Activated T-helper 17 cell treated with anti-CD3 and anti-CD28 coated beads, Interleukin-2, amount 50 U/mL, for 72 hours (primary cell): ENCODE data around the gene PDE4D. TPM values are rescaled to one million over a fixed set of nuclear protein-coding genes. Genes with fewer than 3 reads are reported as not detected.
"Not testable (repeated sequence)": the region's sequence is repeated elsewhere in the genome, so short reads cannot be mapped to it uniquely, and the experiment has no call there.

Experiments used
- ATAC-seq: fragments of 150-1000 bp; cut with Tn5 transposase; replicated peaks from 2 replicates; pipeline ENCODE4 v1.10.0; 2021; ENCODE audit warnings: mild to moderate bottlenecking, moderate library complexity
- H3K27ac Mint-ChIP-seq: one replicate; pipeline ENCODE4 v1.8.0; 2022; ENCODE audit warnings: mixed read lengths
- H3K27me3 Mint-ChIP-seq: one replicate; pipeline ENCODE4 v1.8.0; 2022; ENCODE audit warnings: mixed read lengths
- H3K36me3 Mint-ChIP-seq: one replicate; pipeline ENCODE4 v1.8.0; 2022; ENCODE audit warnings: low read depth, mild to moderate bottlenecking, mixed read lengths
- H3K4me1 Mint-ChIP-seq: one replicate; pipeline ENCODE4 v1.8.0; 2022; ENCODE audit warnings: mixed read lengths
- H3K4me3 Mint-ChIP-seq: one replicate; pipeline ENCODE4 v1.8.0; 2022; ENCODE audit warnings: mild to moderate bottlenecking, mixed read lengths
- H3K9me3 Mint-ChIP-seq: one replicate; pipeline ENCODE4 v1.8.0; 2022; ENCODE audit warnings: mixed read lengths
- total RNA-seq, 2 donors: library from RNA; stranded (reverse); gene quantifications; one replicate each; pipeline ENCODE4 v1.2.3, GENCODE V29; 2022

Gene PDE4D
- total RNA-seq, 2 donors from 2014 or later = 68.9 to 125 TPM

DNA sequence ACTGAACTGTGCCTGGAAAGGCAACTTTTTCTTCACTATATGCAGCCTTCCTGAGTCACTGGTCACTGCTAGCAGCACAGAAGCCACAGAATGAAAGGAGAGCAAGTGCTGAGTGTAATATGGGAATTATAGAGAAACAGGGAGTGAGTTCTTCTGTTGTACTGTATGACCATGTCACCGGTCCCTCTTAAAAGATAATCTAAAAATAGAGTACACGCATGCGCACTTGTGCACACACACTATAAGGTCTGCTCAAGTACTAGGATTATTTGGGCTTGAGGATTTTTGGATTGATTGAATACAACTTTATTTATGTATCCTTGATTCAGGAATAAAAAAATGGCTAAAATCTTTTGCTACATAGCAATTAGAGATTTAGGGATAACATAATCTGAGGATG, 571.9 kb downstream of the PDE4D start:
- H3K4me1 Mint-ChIP-seq = no peaks in the 10 kb centered on the region
- no peaks in the 10 kb centered on the region for H3K36me3 Mint-ChIP-seq
- no peak overlapping the region for H3K27ac Mint-ChIP-seq
- H3K4me3 Mint-ChIP-seq = no peak overlapping the region
- no peaks in the 10 kb centered on the region for H3K9me3 Mint-ChIP-seq
- ATAC-seq = no peak
- H3K27me3 Mint-ChIP-seq = peaks cover 6% of the 10 kb centered on the region

DNA sequence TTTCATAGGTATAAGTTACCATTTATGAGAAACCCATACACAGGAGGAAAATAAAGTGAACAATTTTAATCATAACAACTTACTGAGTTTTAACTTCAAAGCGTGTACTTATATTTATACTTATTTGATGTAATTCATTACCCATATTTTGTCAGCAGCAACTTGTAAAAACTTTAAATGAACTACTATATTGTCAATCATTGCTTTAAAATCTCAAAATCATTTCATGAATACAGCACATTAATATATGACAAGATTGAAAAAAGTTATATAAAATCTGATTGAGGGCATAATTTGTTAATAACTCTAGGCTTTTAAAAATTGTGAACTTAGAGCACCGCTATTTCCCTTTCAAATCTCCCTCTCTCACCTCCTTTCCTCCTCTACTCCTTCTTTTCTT, 573.1 kb downstream of the PDE4D start:
- H3K9me3 Mint-ChIP-seq = no peaks in the 10 kb centered on the region
- no peak overlapping the region for H3K4me3 Mint-ChIP-seq
- ATAC-seq = no peak
- no peaks in the 10 kb centered on the region for H3K36me3 Mint-ChIP-seq
- peaks cover 6% of the 10 kb centered on the region for H3K27me3 Mint-ChIP-seq
- no peak overlapping the region for H3K27ac Mint-ChIP-seq
- no peaks in the 10 kb centered on the region for H3K4me1 Mint-ChIP-seq

DNA sequence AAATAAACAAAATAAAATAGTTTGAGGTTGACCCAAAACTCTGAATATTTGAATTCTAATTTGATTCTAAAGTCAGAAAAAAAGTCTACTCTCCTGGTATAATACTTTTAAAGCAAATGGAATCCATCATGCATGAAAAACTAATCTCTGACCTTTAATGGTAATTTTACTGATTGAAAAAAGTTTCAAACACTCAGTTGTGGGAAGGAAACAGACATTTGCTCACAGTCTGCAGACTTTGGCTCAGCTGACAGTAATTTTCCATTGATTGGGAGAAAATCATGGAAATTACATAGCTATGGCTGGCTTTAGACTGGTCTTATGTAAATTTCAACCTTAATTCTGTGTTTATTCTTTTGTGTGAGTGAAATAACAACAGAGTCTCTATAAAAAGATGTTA, 574.3 kb downstream of the PDE4D start:
- ATAC-seq = no peak
- Mint-ChIP-seq H3K4me1 (no peaks in the 10 kb centered on the region), H3K27me3 (peaks cover 6% of the 10 kb centered on the region), H3K36me3 (no peaks in the 10 kb centered on the region), H3K4me3 (no peak overlapping the region), H3K27ac (no peak overlapping the region), H3K9me3 (no peaks in the 10 kb centered on the region)

DNA sequence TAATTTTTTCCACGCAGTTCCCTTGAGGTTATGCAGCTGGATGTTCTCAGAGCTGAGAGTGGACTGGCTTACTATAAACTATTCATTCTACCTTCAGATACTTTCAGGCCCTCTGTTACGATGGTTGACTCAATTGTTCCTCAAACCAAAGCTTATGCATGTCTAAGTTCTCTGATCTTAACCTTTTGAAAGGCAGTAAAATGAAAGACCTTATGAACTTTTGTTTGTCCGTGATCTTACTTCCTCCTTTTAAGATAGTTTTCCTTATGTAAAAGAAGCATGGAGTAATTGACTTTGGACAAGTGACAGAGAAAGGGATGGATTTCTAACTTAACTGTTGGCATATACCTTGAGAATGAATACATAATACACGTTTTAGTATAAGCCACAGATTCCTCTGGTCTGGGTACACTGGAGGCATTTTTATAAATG, 575.7 kb downstream of the PDE4D start:
- Mint-ChIP-seq H3K9me3 (no peaks in the 10 kb centered on the region), H3K4me3 (no peak overlapping the region), H3K36me3 (no peaks in the 10 kb centered on the region), H3K27me3 (no peaks in the 10 kb centered on the region), H3K4me1 (no peaks in the 10 kb centered on the region), H3K27ac (no peak overlapping the region)
- ATAC-seq = no peak

DNA sequence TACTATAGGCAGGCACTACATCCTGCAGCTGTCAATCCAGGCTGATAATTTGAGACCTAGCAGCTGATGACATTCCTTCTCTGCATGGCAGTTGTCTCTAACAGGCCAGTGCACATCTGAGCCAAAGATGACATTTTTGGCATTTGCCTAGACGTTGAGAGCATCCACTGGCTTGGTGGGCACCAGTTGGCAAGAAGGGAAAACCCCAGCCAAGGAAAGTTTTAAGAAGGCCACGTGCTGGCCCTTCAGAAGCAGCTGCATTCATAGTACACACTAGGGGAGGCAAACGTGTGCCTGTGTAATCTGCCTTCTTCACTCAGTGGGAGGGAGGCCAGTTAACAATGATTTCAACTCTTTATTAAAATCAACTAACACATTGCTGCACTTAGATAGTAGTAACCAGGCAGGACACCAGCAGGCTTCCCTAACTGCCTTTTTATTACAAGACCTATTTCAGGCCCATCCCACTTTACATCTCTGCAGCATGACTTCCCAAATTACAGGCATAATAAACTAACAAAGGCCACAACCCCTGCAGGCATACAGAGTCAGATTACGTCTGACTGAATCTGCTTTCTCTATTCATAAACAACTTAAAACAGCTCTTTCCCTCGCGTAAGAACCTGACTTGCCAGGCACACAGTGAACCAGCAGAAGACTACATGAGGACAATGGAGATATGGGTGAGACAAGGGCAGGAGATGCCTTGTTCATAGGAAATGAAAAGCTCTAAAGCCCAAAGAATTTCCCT, 576.3 kb downstream of the PDE4D start:
- no peak for ATAC-seq
- H3K4me1 Mint-ChIP-seq = no peaks in the 10 kb centered on the region
- no peaks in the 10 kb centered on the region for H3K9me3 Mint-ChIP-seq
- H3K4me3 Mint-ChIP-seq = no peak overlapping the region
- no peaks in the 10 kb centered on the region for H3K36me3 Mint-ChIP-seq
- no peak overlapping the region for H3K27ac Mint-ChIP-seq
- peaks cover under 1% of the 10 kb centered on the region for H3K27me3 Mint-ChIP-seq

DNA sequence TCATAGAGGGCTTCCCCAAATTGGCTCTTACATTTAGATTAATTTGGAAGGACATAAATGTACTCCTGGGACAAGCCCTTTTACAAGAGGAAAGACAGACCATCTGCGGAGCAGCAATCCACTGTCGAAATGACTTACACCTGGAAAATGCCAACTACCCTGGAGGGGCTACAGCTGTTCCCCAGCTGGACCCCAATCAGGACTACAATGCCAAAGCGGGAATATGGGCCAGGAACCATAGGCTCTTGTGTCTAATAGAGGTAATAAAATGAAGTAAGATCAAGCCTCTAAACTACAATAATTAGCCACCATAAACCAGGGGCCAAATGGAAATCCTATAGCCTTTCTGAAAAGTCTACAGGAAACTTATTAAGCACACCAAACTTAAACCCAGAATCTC, 581.3 kb downstream of the PDE4D start:
- peaks cover 4% of the 10 kb centered on the region for H3K27me3 Mint-ChIP-seq
- H3K4me1 Mint-ChIP-seq = no peaks in the 10 kb centered on the region
- ATAC-seq = no peak
- H3K27ac Mint-ChIP-seq = no peak overlapping the region
- no peak overlapping the region for H3K4me3 Mint-ChIP-seq
- no peaks in the 10 kb centered on the region for H3K9me3 Mint-ChIP-seq
- no peaks in the 10 kb centered on the region for H3K36me3 Mint-ChIP-seq

DNA sequence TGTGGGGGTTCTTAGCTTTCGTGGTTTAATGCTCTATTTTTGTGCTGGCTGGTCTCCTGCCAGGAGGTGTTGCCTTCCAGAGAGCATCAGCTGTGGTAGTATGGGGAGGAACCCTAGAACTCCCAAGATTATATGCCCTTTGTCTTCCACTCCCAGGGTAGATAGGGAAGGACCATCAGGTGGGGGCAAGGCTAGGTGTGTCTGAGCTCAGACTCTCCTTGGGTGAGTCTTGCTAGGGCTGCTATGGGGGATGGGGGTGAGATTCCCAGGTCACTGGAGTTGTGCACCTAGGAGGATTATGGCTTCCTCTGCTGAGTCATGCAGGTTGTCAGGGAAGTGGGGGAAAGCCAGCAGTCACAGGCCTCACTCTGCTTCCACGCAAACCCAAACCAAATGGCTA, 584.8 kb downstream of the PDE4D start:
- not testable (repeated sequence) for H3K4me3 Mint-ChIP-seq, H3K4me1 Mint-ChIP-seq, H3K9me3 Mint-ChIP-seq, H3K27me3 Mint-ChIP-seq, ATAC-seq, H3K27ac Mint-ChIP-seq, H3K36me3 Mint-ChIP-seq

DNA sequence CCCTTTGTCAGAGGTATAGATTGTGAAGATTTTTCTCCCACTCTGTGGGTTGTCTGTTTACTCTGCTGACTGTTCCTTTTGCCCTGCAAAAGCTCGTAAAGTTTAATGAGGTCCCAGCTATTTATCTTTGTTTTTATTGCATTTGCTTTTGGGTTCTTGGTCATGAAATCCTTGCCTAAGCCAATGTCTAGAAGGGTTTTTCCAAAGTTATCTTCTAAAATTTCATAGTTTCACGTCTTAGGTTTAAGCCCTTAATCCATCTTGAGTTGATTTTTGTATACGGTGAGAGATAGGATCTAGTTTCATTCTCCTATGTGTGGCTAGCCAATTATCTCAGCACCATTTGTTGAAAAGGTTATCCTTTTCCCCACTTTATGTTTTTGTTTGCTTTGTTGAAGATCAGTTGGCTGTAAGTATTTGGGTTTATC, 590.2 kb downstream of the PDE4D start:
- H3K36me3 Mint-ChIP-seq, H3K9me3 Mint-ChIP-seq, H3K4me3 Mint-ChIP-seq, ATAC-seq, H3K27me3 Mint-ChIP-seq, H3K27ac Mint-ChIP-seq, H3K4me1 Mint-ChIP-seq: not testable (repeated sequence)

DNA sequence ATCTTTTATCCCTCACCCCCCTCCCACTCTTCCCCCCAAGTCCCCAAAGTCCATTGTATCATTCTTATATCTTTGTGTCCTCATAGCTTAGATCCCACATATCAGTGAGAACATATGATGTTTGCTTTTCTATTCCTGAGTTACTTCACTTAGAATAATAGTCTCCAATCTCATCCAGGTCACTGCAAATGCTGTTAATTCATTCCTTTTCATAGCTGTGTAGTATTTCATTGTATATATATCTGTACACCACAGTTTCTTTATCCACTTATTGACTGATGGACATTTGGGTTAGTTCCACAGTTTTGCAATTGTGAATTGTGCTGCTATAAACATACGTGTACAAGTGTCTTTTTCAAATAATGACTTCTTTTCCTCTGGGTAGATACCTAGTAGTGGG, 591.0 kb downstream of the PDE4D start:
- not testable (repeated sequence) for H3K4me1 Mint-ChIP-seq, ATAC-seq, H3K27me3 Mint-ChIP-seq

DNA sequence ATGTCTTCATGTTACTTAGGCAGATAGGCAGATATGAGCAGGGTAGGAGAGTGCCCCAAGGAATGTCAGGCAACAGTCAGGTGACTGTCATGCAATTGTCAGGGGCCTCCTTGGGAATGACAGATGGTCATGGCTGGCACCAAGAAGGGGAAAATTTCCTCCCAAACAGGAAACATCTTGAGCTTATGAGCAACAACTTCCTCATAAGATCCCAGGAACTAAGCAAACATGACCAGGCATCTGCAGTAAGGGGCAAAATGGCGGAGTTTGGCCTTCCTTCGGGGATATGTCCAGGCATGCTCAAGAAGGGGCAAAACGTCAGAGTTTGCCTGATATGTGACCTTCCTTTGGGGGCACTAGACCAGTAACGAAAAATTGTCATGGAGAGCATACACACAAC, 591.8 kb downstream of the PDE4D start:
- Mint-ChIP-seq H3K4me3 (no peak overlapping the region), H3K36me3 (no peaks in the 10 kb centered on the region), H3K4me1 (peaks cover 3% of the 10 kb centered on the region), H3K27me3 (no peaks in the 10 kb centered on the region), H3K9me3 (no peaks in the 10 kb centered on the region), H3K27ac (no peak overlapping the region)
- no peak for ATAC-seq

More for the DNA sequence above, 591.0 kb downstream of the PDE4D start:
- H3K9me3 Mint-ChIP-seq, H3K4me3 Mint-ChIP-seq, H3K36me3 Mint-ChIP-seq, H3K27ac Mint-ChIP-seq: not testable (repeated sequence)

DNA sequence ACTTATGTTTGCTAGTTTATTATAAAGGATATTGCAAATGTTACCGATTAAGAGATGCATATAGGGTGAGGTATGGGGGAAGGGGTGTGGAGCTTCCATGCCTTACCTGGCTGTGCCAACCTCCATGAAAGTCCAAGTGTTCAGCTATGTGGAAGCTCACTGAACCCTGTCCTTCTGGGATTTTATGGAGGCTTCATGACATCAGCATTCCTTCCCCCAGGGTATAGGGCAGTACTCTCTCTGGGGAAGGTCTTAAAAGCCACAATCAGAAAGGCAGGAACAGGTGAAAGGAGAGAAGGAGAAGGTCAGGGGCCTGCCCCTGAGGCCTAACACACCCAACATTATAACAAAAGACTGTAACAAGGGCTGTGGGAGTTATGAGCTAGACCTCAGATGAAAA, 592.6 kb downstream of the PDE4D start:
- ATAC-seq = no peak
- no peaks in the 10 kb centered on the region for H3K27me3 Mint-ChIP-seq
- peaks cover 7% of the 10 kb centered on the region for H3K4me1 Mint-ChIP-seq
- H3K36me3 Mint-ChIP-seq = no peaks in the 10 kb centered on the region
- H3K4me3 Mint-ChIP-seq = no peak overlapping the region
- no peaks in the 10 kb centered on the region for H3K9me3 Mint-ChIP-seq
- H3K27ac Mint-ChIP-seq = no peak overlapping the region

DNA sequence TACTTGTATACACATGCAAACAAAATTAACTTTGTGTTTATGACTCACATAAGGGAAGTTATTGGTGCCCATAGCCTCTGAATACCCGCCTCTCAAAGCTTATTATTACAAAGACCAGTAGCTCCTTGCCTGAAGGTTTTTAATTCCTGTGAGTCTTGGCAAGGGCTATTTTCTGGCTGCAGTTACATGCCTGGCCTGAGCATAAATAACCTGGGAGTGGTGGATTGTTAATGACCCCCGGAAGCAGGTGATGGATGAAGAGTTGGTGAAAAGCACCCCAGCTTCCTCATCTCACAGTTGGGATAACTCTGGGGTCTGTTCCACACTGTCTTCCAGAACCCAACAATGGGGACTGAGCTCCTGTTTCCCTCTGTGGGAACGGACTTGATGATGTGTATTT, 594.5 kb downstream of the PDE4D start:
- Mint-ChIP-seq H3K27me3 (no peaks in the 10 kb centered on the region), H3K4me1 (peaks cover 7% of the 10 kb centered on the region), H3K27ac (no peak overlapping the region), H3K36me3 (no peaks in the 10 kb centered on the region), H3K4me3 (no peak overlapping the region), H3K9me3 (no peaks in the 10 kb centered on the region)
- no peak for ATAC-seq

DNA sequence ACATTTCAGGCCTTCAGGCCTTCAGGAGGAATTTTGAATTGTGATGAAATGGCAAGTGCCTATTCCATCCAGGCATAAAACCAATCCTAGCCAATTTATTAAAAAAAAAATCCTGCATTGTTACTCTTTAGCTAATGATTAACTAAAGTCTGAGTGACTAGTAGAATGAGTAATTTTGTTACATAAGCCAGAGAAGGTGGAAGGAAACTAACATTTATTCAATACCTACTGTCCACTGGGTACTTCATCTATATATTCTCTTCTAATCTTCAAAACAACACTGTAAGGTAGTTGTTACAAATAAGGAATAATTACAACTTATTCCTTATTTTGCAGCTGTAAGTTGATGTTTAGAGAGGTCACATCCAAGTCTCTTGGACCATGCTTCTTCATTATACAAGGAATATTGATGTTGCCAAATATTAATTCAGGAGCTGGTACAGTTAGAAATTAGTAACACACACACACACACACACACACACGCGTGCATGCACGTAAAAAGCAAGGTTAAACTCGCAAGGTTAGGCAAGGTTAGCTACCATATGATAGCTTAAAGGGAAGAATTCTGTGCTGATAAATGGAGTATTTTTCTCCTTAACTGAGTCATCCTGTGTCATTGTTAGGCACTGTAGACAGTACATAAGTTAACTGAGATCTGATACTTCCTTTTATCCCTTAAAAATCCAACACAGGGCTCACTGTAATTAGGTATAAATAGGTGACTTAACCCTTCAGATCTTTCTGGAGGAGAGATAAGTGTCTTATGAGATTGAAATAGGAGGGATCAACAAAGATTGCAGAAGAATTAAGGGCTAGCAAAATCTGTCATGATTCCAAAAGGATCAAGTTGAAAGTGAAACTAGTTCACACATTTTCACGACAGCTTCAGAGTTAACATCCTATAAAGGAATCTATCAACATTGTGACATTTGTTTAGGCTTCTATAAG, 596.9 kb downstream of the PDE4D start:
- Mint-ChIP-seq H3K4me1 (peaks cover 7% of the 10 kb centered on the region), H3K36me3 (no peaks in the 10 kb centered on the region), H3K27me3 (no peaks in the 10 kb centered on the region), H3K27ac (no peak overlapping the region), H3K4me3 (peak overlapping the region; percentile 58), H3K9me3 (no peaks in the 10 kb centered on the region)
- no peak for ATAC-seq

DNA sequence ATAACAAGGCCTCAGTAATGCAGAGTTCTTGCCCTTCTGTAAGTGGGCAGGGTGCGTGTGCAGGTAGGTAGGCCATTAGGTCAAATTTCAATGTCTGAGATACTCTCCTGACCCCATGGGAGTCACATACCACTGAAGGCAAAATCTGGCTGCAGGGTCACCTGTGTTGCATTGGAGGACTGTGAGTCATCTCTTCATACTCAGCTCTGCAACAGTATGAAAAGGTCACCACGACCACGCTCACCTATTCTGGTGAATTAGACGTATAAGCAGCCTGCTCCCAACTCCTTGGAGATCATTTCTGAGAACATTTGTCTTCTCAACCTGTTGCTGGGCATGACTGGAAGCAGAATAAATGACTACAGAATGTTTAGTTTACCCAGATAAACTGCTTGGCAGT, 599.8 kb downstream of the PDE4D start:
- Mint-ChIP-seq H3K9me3 (no peaks in the 10 kb centered on the region), H3K4me3 (no peak overlapping the region), H3K27ac (no peak overlapping the region), H3K27me3 (no peaks in the 10 kb centered on the region), H3K36me3 (no peaks in the 10 kb centered on the region), H3K4me1 (peaks cover 7% of the 10 kb centered on the region)
- ATAC-seq = peak; percentile 55

DNA sequence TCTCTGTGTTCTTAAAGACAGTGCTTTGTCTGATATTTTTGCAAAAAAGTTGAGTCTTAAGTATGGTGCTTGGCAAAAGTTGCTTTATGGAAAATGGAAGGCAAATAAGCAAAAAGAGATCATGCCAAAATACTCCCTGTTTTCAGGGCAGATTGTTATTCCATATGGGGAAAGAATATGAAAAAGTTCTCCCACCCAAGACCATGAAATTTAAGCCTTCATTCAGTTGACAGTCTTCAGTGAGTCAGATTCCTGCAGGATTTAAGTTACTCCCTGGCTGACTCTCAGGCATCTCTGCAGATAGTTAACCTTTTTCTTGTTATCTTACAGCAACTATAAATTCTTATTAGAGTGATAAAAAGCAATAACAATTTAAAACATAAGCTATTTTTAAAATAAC, 601.6 kb downstream of the PDE4D start:
- no peaks in the 10 kb centered on the region for H3K9me3 Mint-ChIP-seq
- no peak overlapping the region for H3K4me3 Mint-ChIP-seq
- H3K36me3 Mint-ChIP-seq = no peaks in the 10 kb centered on the region
- no peaks in the 10 kb centered on the region for H3K27me3 Mint-ChIP-seq
- H3K4me1 Mint-ChIP-seq = peaks cover 6% of the 10 kb centered on the region
- no peak for ATAC-seq
- no peak overlapping the region for H3K27ac Mint-ChIP-seq
